Mesothelial cell of epicardium (in vitro differentiated cells): Measurements from ENCODE around the gene XIRP2. TPM values are rescaled to one million over a fixed set of nuclear protein-coding genes. Genes with fewer than 3 reads are reported as not detected.

Source experiments
- DNase-seq, 2 experiments: peaks; one replicate each; pipeline ENCODE4 v3.0.0; 2021; ENCODE audit warnings: low spot score in 2 of 2; ENCODE audit not compliant: unreplicated experiment in 2 of 2
- H3K27ac Mint-ChIP-seq: 2 replicates; pipeline ENCODE4 v1.8.0; 2021; ENCODE audit warnings: mixed read lengths
- H3K27me3 Mint-ChIP-seq: 2 replicates; pipeline ENCODE4 v1.8.0; 2021; ENCODE audit warnings: low read depth, mixed read lengths
- H3K36me3 Mint-ChIP-seq: 2 replicates; pipeline ENCODE4 v1.8.0; 2021; ENCODE audit warnings: mixed read lengths
- H3K4me1 Mint-ChIP-seq: 2 replicates; pipeline ENCODE4 v1.8.0; 2021; ENCODE audit warnings: mixed read lengths
- H3K4me3 Mint-ChIP-seq: 2 replicates; pipeline ENCODE4 v1.8.0; 2021; ENCODE audit warnings: mild to moderate bottlenecking, moderate library complexity, mixed read lengths
- H3K9me3 Mint-ChIP-seq: 2 replicates; pipeline ENCODE4 v1.8.0; 2021; ENCODE audit warnings: mixed read lengths
- total RNA-seq: library from RNA; stranded (reverse); gene quantifications from 3 replicates; pipeline ENCODE4 v1.2.1, GENCODE V29; 2021
- TF ChIP-seq, protein P1 (sequence below): fragments of 200-600 bp; sonication (generic); IDR thresholded peaks from one replicate; pipeline ENCODE4 v1.5.0; 2021; ENCODE audit warnings: antibody characterized with exemption; ENCODE audit not compliant: unreplicated experiment

The XIRP2 gene
- total RNA-seq, 1 donor from 2014 or later = not detected

DNA sequence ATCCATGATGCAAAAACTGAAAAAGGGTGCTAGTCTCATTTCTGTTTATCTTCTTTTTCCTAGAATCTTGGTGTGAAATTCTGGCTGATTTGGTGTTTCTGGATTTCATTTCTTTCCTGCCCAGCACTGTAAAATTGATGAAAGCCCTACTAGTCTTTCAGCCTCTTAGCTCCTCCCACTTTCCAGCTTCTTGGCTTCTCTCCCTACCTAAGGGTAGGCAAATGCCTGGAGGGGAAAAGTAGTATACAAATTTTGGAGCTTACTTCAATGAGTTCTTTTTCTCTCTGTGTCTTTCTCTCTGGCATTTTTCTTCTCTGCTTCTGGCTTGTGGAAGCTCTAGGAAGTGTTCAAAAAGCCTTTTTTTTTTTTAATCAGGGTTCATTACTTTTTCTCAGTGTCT is 160.5 kb downstream of the XIRP2 start:
- no peak overlapping the region for H3K4me3 Mint-ChIP-seq
- TF ChIP-seq, protein P1, sequence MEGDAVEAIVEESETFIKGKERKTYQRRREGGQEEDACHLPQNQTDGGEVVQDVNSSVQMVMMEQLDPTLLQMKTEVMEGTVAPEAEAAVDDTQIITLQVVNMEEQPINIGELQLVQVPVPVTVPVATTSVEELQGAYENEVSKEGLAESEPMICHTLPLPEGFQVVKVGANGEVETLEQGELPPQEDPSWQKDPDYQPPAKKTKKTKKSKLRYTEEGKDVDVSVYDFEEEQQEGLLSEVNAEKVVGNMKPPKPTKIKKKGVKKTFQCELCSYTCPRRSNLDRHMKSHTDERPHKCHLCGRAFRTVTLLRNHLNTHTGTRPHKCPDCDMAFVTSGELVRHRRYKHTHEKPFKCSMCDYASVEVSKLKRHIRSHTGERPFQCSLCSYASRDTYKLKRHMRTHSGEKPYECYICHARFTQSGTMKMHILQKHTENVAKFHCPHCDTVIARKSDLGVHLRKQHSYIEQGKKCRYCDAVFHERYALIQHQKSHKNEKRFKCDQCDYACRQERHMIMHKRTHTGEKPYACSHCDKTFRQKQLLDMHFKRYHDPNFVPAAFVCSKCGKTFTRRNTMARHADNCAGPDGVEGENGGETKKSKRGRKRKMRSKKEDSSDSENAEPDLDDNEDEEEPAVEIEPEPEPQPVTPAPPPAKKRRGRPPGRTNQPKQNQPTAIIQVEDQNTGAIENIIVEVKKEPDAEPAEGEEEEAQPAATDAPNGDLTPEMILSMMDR = no peak
- no peaks in the 10 kb centered on the region for H3K27me3 Mint-ChIP-seq
- H3K27ac Mint-ChIP-seq = peak overlapping the region; percentile 26
- peaks cover 20% of the 10 kb centered on the region for H3K4me1 Mint-ChIP-seq
- H3K9me3 Mint-ChIP-seq = no peaks in the 10 kb centered on the region
- DNase-seq = no peak
- no peaks in the 10 kb centered on the region for H3K36me3 Mint-ChIP-seq

DNA sequence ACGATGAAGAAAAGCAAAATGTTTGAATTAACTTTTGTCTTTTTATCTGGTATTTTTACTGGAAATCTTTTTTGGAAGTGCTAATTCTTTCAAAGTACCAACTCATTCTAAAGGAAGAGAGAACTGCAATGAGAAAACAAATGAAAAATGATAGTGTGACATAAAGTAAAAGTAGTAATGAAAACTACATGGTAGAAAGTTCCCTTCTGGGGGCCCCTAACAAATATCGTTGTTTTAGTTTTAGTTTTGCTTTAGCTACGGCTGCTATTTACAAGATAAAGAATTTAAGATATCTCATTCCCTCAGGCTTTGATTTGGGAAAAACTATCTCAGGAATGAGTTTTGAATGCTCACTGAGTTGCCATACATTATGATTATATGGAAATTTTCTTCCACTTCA is 161.4 kb downstream of the XIRP2 start:
- TF ChIP-seq, protein P1 = no peak
- peaks cover 20% of the 10 kb centered on the region for H3K4me1 Mint-ChIP-seq
- H3K9me3 Mint-ChIP-seq = no peaks in the 10 kb centered on the region
- DNase-seq = no peak
- H3K4me3 Mint-ChIP-seq = no peak overlapping the region
- H3K27ac Mint-ChIP-seq = no peak overlapping the region
- H3K36me3 Mint-ChIP-seq = no peaks in the 10 kb centered on the region
- no peaks in the 10 kb centered on the region for H3K27me3 Mint-ChIP-seq

- Mint-ChIP-seq H3K4me1 (peaks cover 27% of the 10 kb centered on the region), H3K27me3 (no peaks in the 10 kb centered on the region), H3K36me3 (no peaks in the 10 kb centered on the region), H3K4me3 (no peak overlapping the region), H3K9me3 (no peaks in the 10 kb centered on the region), H3K27ac (peak overlapping the region; percentile 59)
- DNase-seq = no peak
- TF ChIP-seq, protein P1 = no peak
These were observed 164.5 kb downstream of the XIRP2 start for GRCh38 chr2:167052825-167053224.

GRCh38 chr2:167054881-167055280 is 166.6 kb downstream of the XIRP2 start:
- peaks cover 17% of the 10 kb centered on the region for H3K4me1 Mint-ChIP-seq

DNA sequence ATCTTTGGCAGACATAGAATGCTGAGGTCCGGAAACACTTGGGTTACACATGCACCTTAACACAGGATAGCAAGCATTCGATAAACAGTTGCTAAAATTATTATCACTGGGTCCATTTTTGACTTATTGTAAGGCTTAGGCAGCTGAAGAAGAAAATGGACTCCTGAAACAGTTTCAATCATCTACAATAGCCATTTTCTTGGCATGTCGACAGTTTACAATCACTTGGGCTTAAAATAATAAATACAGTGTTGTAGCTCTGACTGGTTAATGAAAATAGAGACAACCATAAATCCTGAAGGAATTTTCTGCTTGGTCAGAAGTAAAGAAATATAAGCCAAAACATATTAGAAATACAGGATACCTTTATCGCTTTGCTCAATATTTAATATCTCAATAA is 169.2 kb downstream of the XIRP2 start:
- Mint-ChIP-seq H3K4me1 (peaks cover 14% of the 10 kb centered on the region), H3K27me3 (no peaks in the 10 kb centered on the region), H3K27ac (no peak overlapping the region), H3K9me3 (no peaks in the 10 kb centered on the region), H3K4me3 (no peak overlapping the region), H3K36me3 (no peaks in the 10 kb centered on the region)
- no peak for DNase-seq
- TF ChIP-seq, protein P1 = no peak

More at GRCh38 chr2:167054881-167055280, 166.6 kb downstream of the XIRP2 start:
- TF ChIP-seq, protein P1 = no peak
- no peak overlapping the region for H3K4me3 Mint-ChIP-seq
- H3K9me3 Mint-ChIP-seq = no peaks in the 10 kb centered on the region
- DNase-seq = no peak
- no peak overlapping the region for H3K27ac Mint-ChIP-seq
- no peaks in the 10 kb centered on the region for H3K36me3 Mint-ChIP-seq
- H3K27me3 Mint-ChIP-seq = no peaks in the 10 kb centered on the region

GRCh38 chr2:167059173-167059572 is 170.9 kb downstream of the XIRP2 start:
- no peaks in the 10 kb centered on the region for H3K9me3 Mint-ChIP-seq

More at GRCh38 chr2:167059173-167059572, 170.9 kb downstream of the XIRP2 start:
- no peaks in the 10 kb centered on the region for H3K27me3 Mint-ChIP-seq
- no peak overlapping the region for H3K4me3 Mint-ChIP-seq
- no peak for DNase-seq
- no peak overlapping the region for H3K27ac Mint-ChIP-seq
- TF ChIP-seq, protein P1 = no peak
- no peaks in the 10 kb centered on the region for H3K36me3 Mint-ChIP-seq
- peaks cover 7% of the 10 kb centered on the region for H3K4me1 Mint-ChIP-seq
